Left lobe of liver (tissue), 2 donors: Measurements from ENCODE around the gene ZNF536. TPM values are rescaled to one million over a fixed set of nuclear protein-coding genes. Genes with fewer than 3 reads are reported as not detected.
"Not testable (repeated sequence)": the region's sequence is repeated elsewhere in the genome, so short reads cannot be mapped to it uniquely, and the experiment has no call there.

Experiments used
- ATAC-seq: fragments of 200-7000 bp; cut with Tn5 transposase; one replicate; pipeline ENCODE4 v1.9.1; 2020; ENCODE audit warnings: mild to moderate bottlenecking, moderate library complexity
- DNase-seq: peaks from one replicate; pipeline ENCODE4 v3.0.0-alpha.2; 2020; ENCODE audit warnings: low spot score
- total RNA-seq: library from RNA; stranded (reverse); gene quantifications from one replicate; pipeline ENCODE4 v1.2.1, GENCODE V29; 2021
- donor health status: DM: no; HTN: no; CAD: no; lungs with moderate emphysema.
- donor health status: DM: no; HTN: yes; CAD: no.

The ZNF536 gene
- total RNA-seq, 1 donor from 2014 or later: not detected

GRCh38 chr19:30443531-30444252 lies 71.5 kb downstream of the ZNF536 start:
- ATAC-seq (no peak), DNase-seq (no peak)

- no peak for ATAC-seq
Observed at GRCh38 chr19:30444253-30444671, 72.1 kb downstream of the ZNF536 start.

GRCh38 chr19:30444686-30445232 lies 72.6 kb downstream of the ZNF536 start:
- DNase-seq: no peak
- ATAC-seq: no peak

More at GRCh38 chr19:30444253-30444671, 72.1 kb downstream of the ZNF536 start:
- no peak for DNase-seq

- no peak for ATAC-seq
- no peak for DNase-seq
Observed at GRCh38 chr19:30445385-30445784, 73.2 kb downstream of the ZNF536 start.

DNA sequence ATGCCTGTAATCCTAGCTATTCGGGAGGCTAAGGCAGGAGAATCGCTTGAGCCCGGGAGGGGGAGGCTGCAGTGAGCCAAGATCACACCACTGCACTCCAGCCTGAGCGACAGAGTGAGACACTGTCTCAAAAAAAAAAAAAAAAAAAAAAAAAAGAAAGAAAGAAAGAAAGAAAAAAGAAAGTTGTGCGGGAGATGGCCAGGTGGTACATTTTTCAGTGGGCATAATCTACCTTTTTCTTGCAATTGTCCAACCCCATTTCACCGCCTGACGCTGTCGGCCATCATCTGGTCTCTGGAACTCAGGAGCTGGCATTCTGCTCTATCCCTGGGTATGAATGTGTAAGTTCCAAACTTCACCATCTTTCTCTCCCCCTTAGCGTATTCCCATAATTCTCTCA lies 73.9 kb downstream of the ZNF536 start:
- not testable (repeated sequence) for DNase-seq, ATAC-seq

DNA sequence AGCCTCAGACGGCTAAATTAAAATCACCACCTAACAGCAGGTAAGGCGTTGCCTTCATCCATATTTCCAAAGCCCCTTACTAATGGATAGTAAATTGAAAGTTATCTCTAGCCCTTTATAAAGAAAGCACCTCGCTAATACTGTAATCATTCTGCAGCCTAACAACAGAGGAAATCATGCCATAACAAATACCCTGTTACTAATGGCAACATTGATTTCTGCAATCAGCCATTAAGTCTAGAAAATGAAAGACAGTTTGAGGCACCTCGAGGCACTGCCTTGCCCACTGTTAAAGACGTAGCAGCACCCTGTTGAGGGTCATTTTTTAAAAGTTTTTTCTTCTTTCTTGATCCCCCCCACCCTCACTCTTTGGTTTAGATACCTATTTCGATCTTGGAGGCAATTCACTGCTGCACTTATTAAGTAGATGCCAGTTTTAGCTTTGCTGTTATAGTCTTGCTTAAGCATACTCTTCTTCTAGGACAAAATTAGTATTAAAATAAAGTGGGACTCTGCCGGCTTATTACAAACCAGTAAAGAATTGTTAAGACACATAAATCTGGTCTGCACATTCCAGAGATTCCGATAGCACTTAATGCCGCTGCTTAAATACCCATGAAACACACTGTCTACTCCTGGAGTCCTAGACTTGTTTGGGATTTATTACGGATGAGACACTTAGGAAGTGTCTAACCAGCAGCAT lies 74.8 kb downstream of the ZNF536 start:
- ATAC-seq (no peak), DNase-seq (no peak)

- ATAC-seq (no peak), DNase-seq (no peak)
Observed at GRCh38 chr19:30447553-30447870, 75.3 kb downstream of the ZNF536 start.

DNA sequence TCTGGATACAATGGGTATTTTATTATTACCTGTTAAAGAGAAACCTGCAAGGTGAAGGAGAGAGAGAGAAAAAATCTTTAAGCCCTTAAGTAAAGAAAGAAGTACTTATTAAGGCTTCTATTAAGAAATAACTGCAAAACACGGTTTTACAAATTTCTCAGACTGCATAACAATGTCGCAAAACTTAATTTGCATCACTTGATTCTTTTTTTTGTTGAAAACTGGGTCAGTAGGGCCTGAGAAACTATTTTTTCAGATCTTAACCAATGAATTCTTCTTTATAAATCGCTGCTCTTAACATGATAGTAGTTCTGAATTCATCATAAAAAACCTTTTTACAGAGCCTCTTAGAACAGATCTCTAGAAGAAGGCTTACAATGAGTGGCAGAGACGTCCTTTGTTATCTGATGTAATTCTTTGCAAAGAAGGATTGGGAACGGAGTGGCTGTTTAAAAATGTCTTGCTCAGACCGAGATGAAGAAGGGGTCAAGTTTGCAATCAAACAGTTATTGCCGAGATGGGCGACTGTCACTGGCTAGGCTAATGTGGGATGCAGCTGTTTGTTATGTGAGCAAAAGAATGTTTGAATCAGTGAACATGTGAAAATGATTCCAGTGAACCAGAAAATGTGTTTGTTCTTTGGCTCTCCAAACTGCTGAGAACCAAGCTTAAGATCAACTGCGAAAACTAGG lies 76.3 kb downstream of the ZNF536 start:
- no peak for DNase-seq
- no peak for ATAC-seq

DNA sequence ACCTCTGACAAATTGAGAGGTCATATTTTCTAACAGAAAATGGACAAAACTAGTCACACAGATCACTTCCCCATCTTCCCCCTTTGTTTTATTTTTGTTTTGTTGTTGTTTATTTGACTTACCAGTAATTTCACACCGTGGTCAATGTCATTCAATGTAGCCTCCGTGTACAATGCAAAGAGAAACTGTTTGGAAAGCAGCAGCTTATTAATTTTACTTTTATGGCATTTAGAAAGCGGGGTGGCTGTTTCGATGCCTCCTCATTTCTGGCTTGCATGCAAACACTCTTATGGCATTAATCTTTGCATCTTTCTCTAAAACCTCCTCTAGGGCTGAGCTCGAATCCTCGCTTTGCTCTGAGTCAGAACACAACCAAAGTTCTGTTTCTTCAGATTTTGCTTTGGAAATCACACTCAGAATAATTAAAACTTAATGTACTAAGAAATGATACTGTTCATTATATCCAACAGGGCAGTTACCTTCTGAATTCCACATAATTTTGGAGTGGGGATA lies 77.0 kb downstream of the ZNF536 start:
- no peak for ATAC-seq
- DNase-seq: no peak

- DNase-seq (no peak), ATAC-seq (no peak)
Observed at GRCh38 chr19:30449673-30450072, 77.5 kb downstream of the ZNF536 start.

DNA sequence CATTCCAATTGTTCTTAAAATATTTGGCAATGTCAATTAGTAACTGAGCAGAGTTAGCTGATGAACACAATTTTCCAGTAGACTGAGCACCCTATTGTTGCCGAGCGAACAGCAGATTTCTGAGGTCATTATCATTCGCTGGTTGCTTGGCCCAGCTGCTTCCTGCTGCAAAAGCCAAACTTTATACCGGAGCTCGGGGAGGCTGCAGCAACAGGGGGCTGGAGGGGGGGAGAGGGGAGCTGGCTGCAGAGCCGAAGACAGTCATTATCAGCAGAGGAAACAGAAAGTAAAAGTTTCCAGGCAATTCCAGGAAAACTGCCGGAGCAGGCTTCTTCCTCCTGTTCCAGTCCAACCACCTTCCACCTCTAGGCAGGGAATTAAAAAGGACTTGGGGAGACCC lies 77.9 kb downstream of the ZNF536 start:
- DNase-seq (no peak), ATAC-seq (peak; percentile 52)

- DNase-seq (no peak), ATAC-seq (no peak)
Observed at GRCh38 chr19:30450835-30451321, 78.7 kb downstream of the ZNF536 start.

- no peak for ATAC-seq
- no peak for DNase-seq
Observed at GRCh38 chr19:30452931-30453330, 80.7 kb downstream of the ZNF536 start.

DNA sequence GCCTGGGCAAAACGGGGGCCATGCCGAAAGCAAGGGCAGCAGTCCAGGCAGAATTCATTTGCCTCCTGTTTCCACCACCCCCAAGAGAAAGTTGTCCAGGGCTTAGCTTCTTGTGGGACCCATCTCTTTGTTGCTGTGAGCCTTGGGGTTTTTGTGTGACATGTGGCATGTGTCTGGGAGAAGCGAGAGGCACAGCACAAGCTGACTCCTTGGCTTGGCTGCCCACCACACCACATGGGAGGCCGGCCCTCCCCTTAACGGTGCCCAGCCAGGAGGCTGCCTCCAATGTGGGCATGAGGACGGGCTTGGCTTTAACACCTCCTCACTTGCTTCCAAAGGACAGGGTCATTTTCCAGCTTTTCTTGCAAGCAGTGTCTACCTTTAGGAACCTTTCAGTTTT lies 81.6 kb downstream of the ZNF536 start:
- DNase-seq (no peak), ATAC-seq (no peak)

- no peak for ATAC-seq
- DNase-seq: no peak
Observed at GRCh38 chr19:30455881-30456280, 83.7 kb downstream of the ZNF536 start.

- no peak for ATAC-seq
Observed at GRCh38 chr19:30457484-30457883, 85.3 kb downstream of the ZNF536 start.

DNA sequence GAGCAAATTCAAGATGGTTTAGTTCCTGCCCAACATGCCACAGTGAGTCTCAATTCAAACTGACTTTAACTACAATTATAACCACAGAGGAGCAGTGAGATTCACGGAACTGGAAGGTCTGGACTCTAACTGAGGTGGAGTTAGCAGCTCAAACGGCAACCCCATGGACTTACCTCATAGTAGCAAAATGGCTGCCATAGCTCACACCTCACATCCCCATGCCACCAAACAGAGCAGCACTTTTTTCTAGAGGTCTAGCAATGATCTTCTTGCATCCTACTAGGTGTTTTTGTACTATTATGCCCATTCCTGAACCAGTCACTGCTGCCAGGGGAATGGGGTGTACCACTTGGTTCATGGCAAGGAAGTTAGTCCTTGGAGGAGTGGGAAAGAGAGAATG lies 87.7 kb downstream of the ZNF536 start:
- no peak for ATAC-seq
- no peak for DNase-seq

More at GRCh38 chr19:30457484-30457883, 85.3 kb downstream of the ZNF536 start:
- DNase-seq: no peak

DNA sequence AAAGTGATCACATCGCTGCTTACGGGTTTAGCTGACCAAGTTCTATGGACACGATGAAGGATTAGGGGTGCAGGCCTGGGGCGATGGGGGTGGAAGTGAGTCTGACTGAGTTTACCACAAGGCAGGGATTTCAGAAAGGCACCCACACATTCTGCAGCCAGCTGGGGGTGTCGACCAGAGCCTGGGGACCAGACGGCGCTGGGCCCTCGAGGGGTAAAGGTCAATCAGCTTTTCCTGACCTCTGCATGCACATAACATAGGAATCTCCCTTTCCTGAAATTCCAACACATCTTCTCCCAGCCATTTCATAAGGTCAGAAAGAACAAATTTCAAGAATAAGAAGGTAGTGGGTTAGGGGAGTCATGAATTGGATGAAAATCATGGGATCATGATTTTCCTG lies 92.0 kb downstream of the ZNF536 start:
- ATAC-seq (no peak), DNase-seq (no peak)

- not testable (repeated sequence) for DNase-seq, ATAC-seq
Observed at GRCh38 chr19:30466598-30466997, 94.4 kb downstream of the ZNF536 start.

- DNase-seq (no peak), ATAC-seq (no peak)
Observed at GRCh38 chr19:30467239-30467638, 95.1 kb downstream of the ZNF536 start.

DNA sequence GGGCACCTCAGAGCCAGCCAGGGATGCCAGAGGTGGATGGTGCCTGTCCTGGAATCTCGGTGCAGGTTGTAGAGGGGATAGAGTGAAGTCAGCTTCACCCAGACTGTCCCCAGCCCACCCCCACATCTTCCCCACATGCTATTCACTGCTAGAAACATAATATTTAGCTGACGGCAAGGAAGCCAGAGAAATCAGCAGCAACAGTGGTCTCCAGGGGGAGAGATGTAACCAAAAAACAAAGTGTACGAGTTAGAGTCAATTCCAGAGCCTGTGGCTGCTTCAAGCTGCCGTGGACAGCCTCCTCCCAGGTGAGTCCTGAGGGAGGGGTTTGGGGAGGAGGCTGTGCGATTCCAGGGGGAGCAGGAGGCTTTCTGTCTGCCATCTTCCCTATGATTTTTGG lies 97.6 kb downstream of the ZNF536 start:
- DNase-seq (no peak), ATAC-seq (no peak)
